CD14-positive monocyte (primary cell): ENCODE data around the gene DPP10. TPM values are rescaled to one million over a fixed set of nuclear protein-coding genes. Genes with fewer than 3 reads are reported as not detected.

Experiments used
- DNase-seq, 3 donors: peaks; one replicate each; pipeline ENCODE4 v3.0.0-alpha.2; 2011 to 2022
- H2AFZ ChIP-seq: 2 replicates; pipeline ENCODE4 v1.6.0; 2012; ENCODE audit warnings: mild to moderate bottlenecking, low read depth, low read length, inconsistent platforms; ENCODE audit not compliant: insufficient read depth, poor library complexity, severe bottlenecking
- H3K27ac ChIP-seq, 2 donors: 1 replicate in 1 of 2; 2 replicates in 1 of 2; pipeline ENCODE4 v1.5.1; 2012 to 2013; ENCODE audit warnings: low read length in 2 of 2, control low read depth in 1 of 2, inconsistent platforms in 1 of 2, low read depth in 1 of 2, mild to moderate bottlenecking in 1 of 2
- H3K27me3 ChIP-seq, 2 donors: one replicate each; pipeline versions ENCODE4 v1.6.0 to v1.6.1; 2011 to 2013; ENCODE audit warnings: low read length in 2 of 2; ENCODE audit not compliant: control insufficient read depth in 2 of 2, insufficient read depth in 2 of 2
- H3K36me3 ChIP-seq, 2 donors: replicated peaks in 1 of 2; 1 replicate in 1 of 2; 2 replicates in 1 of 2; pipeline versions ENCODE4 v1.5.1 to v1.6.1; 2012 to 2013; ENCODE audit warnings: low read length in 2 of 2, control low read depth in 1 of 2, inconsistent platforms in 1 of 2, mild to moderate bottlenecking in 1 of 2; ENCODE audit not compliant: insufficient read depth in 2 of 2, control insufficient read depth in 1 of 2
- H3K4me1 ChIP-seq, 2 donors: 1 replicate in 1 of 2; 2 replicates in 1 of 2; pipeline versions ENCODE4 v1.5.1 to v1.6.1; 2012 to 2013; ENCODE audit warnings: low read length in 2 of 2, control low read depth in 1 of 2, inconsistent platforms in 1 of 2, mild to moderate bottlenecking in 1 of 2, moderate library complexity in 1 of 2; ENCODE audit not compliant: insufficient read depth in 2 of 2, control insufficient read depth in 1 of 2
- H3K4me2 ChIP-seq: replicated peaks from 2 replicates; pipeline ENCODE3; 2012; ENCODE audit warnings: low read length, moderate library complexity, mild to moderate bottlenecking; ENCODE audit not compliant: poor library complexity, severe bottlenecking; ENCODE audit errors: extremely low read depth
- H3K4me3 ChIP-seq, 3 experiments: fragments of 200-600 bp in 1 of 3; sonication (generic) in 1 of 3; replicated peaks in 1 of 3; 1 replicate in 2 of 3; 2 replicates in 1 of 3; pipeline ENCODE4 v1.5.1; 2011 to 2013; ENCODE audit warnings: low read length in 3 of 3, mild to moderate bottlenecking in 3 of 3, control low read depth in 2 of 3, low read depth in 2 of 3, inconsistent platforms in 1 of 3, moderate library complexity in 1 of 3
- H3K79me2 ChIP-seq: 2 replicates; pipeline ENCODE4 v1.6.0; 2012; ENCODE audit warnings: mild to moderate bottlenecking, control low read depth, inconsistent platforms, low read length, moderate library complexity; ENCODE audit not compliant: insufficient read depth
- H3K9ac ChIP-seq: 2 replicates; pipeline ENCODE4 v1.6.0; 2017; ENCODE audit warnings: low read length, mild to moderate bottlenecking; ENCODE audit not compliant: insufficient read depth, poor library complexity, severe bottlenecking
- H3K9me3 ChIP-seq, 2 donors: replicated peaks in 1 of 2; 1 replicate in 1 of 2; 2 replicates in 1 of 2; pipeline versions ENCODE4 v1.5.1 to v1.6.1; 2012 to 2013; ENCODE audit warnings: low read length in 2 of 2, control low read depth in 1 of 2; ENCODE audit not compliant: control insufficient read depth in 1 of 2, insufficient read depth in 1 of 2
- H4K20me1 ChIP-seq: 2 replicates; pipeline ENCODE4 v1.6.0; 2012; ENCODE audit warnings: mild to moderate bottlenecking, low read length, control low read depth, moderate library complexity; ENCODE audit not compliant: insufficient read depth
- H3K27ac Mint-ChIP-seq, 7 donors: one replicate each; pipeline ENCODE4 v1.8.0; 2020; ENCODE audit warnings: mild to moderate bottlenecking in 7 of 7, mixed read lengths in 7 of 7, moderate library complexity in 6 of 7, inconsistent platforms in 2 of 7
- H3K27me3 Mint-ChIP-seq, 3 donors: one replicate each; pipeline ENCODE4 v1.8.0; 2021 to 2022; ENCODE audit warnings: low read depth in 3 of 3, mild to moderate bottlenecking in 3 of 3, mixed read lengths in 3 of 3, moderate library complexity in 3 of 3, inconsistent platforms in 1 of 3
- H3K36me3 Mint-ChIP-seq, 2 donors: one replicate each; pipeline ENCODE4 v1.8.0; 2020; ENCODE audit warnings: mixed read lengths in 2 of 2, inconsistent platforms in 1 of 2, mild to moderate bottlenecking in 1 of 2
- H3K4me1 Mint-ChIP-seq: one replicate; pipeline ENCODE4 v1.8.0; 2020; ENCODE audit warnings: mild to moderate bottlenecking, mixed read lengths
- H3K4me3 Mint-ChIP-seq, 2 donors: one replicate each; pipeline ENCODE4 v1.8.0; 2020; ENCODE audit warnings: mild to moderate bottlenecking in 2 of 2, mixed read lengths in 2 of 2, moderate library complexity in 1 of 2
- H3K9me3 Mint-ChIP-seq, 7 donors: one replicate each; pipeline ENCODE4 v1.8.0; 2020 to 2022; ENCODE audit warnings: mixed read lengths in 7 of 7, mild to moderate bottlenecking in 6 of 7, moderate library complexity in 6 of 7, inconsistent platforms in 2 of 7
- WGBS: methylation state at CpG from one replicate; pipeline ENCODE4 v1.1.5; 2013; ENCODE audit warnings: missing lambda C conversion rate; ENCODE audit not compliant: insufficient coverage; 5-methylcytosine and 5-hydroxymethylcytosine counted together
- intact Hi-C, 2 donors: fragments of 100-400 bp; cut with micrococcal nuclease; formaldehyde crosslinking; loops; one replicate each; pipeline versions ENCODE4 v1.15.0 to v1.15.1; 2023
- polyA plus RNA-seq, 3 donors: library from polyadenylated mRNA; depleted of rRNA in 1 of 3; unstranded in 2 of 3; stranded (reverse) in 1 of 3; fragments of 300-500 nt in 2 of 3; fragments of >200 nt in 1 of 3; fragmentation: Illumina TruSeq in 2 of 3; gene quantifications; 1 replicate in 2 of 3; 2 replicates in 1 of 3; pipeline ENCODE4 v1.2.3, GENCODE V29; 2012 to 2021
- TF ChIP-seq, protein P1 (sequence below): fragments of 200-600 bp; IDR thresholded peaks from one replicate; pipeline ENCODE4 v1.8.0; 2022; ENCODE audit warnings: antibody characterized with exemption, mild to moderate bottlenecking

The DPP10 gene
- polyA plus RNA-seq, 3 donors = not detected

DNA sequence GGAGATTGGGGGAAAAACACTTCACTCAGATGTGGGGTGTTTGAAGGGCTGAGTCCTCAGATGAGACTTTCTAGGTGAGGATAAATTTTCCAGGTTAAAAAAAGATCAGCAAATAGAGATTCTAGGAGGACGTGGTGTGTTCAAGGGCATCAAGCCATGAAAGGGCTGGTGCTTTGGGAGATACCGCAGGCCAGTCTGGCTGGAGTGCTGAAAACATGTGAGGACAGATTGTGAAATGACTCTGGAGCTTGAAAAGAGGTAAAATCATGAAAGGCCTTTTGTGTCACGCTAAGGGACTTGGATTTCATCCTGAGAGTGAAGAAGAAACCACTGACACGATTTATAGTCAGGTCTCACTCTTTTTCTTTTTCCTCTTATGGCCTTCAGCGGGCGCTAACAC is 320.5 kb downstream of the DPP10 start:
- Mint-ChIP-seq H3K36me3 (no peaks in the 10 kb centered on the region), H3K9me3 (peaks cover 0 to 5% (median 2%) of the 10 kb centered on the region in 7 donors), H3K27me3 (peaks cover 0 to 2% (median 1%) of the 10 kb centered on the region in 3 donors), H3K4me3 (no peak overlapping the region), H3K4me1 (no peaks in the 10 kb centered on the region), H3K27ac (no peak overlapping the region)
- no peaks in the 10 kb centered on the region for H3K27me3 ChIP-seq
- no peaks in the 10 kb centered on the region for H3K9me3 ChIP-seq
- H3K27ac ChIP-seq = no peak overlapping the region
- no peaks in the 10 kb centered on the region for H3K4me1 ChIP-seq
- H3K4me2 ChIP-seq = no peak overlapping the region
- H3K4me3 ChIP-seq = no peak overlapping the region
- TF ChIP-seq, protein P1, sequence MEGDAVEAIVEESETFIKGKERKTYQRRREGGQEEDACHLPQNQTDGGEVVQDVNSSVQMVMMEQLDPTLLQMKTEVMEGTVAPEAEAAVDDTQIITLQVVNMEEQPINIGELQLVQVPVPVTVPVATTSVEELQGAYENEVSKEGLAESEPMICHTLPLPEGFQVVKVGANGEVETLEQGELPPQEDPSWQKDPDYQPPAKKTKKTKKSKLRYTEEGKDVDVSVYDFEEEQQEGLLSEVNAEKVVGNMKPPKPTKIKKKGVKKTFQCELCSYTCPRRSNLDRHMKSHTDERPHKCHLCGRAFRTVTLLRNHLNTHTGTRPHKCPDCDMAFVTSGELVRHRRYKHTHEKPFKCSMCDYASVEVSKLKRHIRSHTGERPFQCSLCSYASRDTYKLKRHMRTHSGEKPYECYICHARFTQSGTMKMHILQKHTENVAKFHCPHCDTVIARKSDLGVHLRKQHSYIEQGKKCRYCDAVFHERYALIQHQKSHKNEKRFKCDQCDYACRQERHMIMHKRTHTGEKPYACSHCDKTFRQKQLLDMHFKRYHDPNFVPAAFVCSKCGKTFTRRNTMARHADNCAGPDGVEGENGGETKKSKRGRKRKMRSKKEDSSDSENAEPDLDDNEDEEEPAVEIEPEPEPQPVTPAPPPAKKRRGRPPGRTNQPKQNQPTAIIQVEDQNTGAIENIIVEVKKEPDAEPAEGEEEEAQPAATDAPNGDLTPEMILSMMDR = no peak
- no peak overlapping the region for H3K9ac ChIP-seq
- DNase-seq = no peak
- H4K20me1 ChIP-seq = no peaks in the 10 kb centered on the region
- intact Hi-C loops = no loop called here
- no peak overlapping the region for H2AFZ ChIP-seq
- no peaks in the 10 kb centered on the region for H3K79me2 ChIP-seq
- WGBS = 71% methylated on average over 2 of the region's 6 CpGs
- no peaks in the 10 kb centered on the region for H3K36me3 ChIP-seq

DNA sequence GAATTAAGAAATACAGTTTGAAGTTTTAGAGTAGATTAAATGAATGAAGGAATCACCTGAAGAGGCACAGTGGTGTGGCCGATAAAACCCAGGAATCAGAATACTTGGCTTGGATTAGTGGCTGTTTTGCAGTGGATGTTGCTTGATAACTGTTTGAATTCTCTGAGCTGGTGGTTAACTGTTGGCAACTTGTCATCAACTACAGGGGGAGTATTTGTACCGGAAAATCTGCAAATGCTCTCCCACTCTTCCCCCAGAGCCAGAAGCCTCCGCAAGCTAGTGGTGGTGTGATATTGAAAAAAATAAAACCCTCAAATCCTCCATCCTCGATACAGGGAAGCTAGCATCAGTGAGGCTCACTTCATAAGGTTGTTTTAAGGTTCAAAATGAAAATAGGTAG is 326.7 kb downstream of the DPP10 start:
- no peaks in the 10 kb centered on the region for H4K20me1 ChIP-seq
- no peak overlapping the region for H3K9ac ChIP-seq
- DNase-seq = no peak
- no CpG with 5 or more reads among the region's 4 CpGs for WGBS
- Mint-ChIP-seq H3K27me3 (peaks cover 0 to 1% (median 0%) of the 10 kb centered on the region in 3 donors), H3K27ac (no peak overlapping the region), H3K36me3 (no peaks in the 10 kb centered on the region), H3K4me1 (no peaks in the 10 kb centered on the region), H3K4me3 (no peak overlapping the region), H3K9me3 (peaks cover 0 to 8% (median 1%) of the 10 kb centered on the region in 7 donors)
- no peaks in the 10 kb centered on the region for H3K9me3 ChIP-seq
- TF ChIP-seq, protein P1 = no peak
- no peak overlapping the region for H2AFZ ChIP-seq
- no peaks in the 10 kb centered on the region for H3K79me2 ChIP-seq
- no peak overlapping the region for H3K27ac ChIP-seq
- H3K36me3 ChIP-seq = no peaks in the 10 kb centered on the region
- no peak overlapping the region for H3K4me2 ChIP-seq
- H3K27me3 ChIP-seq = no peaks in the 10 kb centered on the region
- intact Hi-C loops = no loop called here
- no peaks in the 10 kb centered on the region for H3K4me1 ChIP-seq
- no peak overlapping the region for H3K4me3 ChIP-seq
